SHP77 treated with DMSO at 0.1 percent for 48 hours (cell line): ENCODE data around the gene THOC1.

Experiments used
- DNase-seq: peaks from one replicate; lab custom pipeline; 2025; lab: John Stamatoyannopoulos, UW

THOC1 gene

GRCh38 chr18:213505-213904 lies 54.3 kb downstream of the THOC1 start:
- DNase-seq, result no peak

GRCh38 chr18:212780-213179 lies 55.1 kb downstream of the THOC1 start:
- DNase-seq, result no peak

- no peak for DNase-seq
Measured at GRCh38 chr18:211582-211981, 56.3 kb downstream of the THOC1 start.

- no peak for DNase-seq
Measured at GRCh38 chr18:210733-211132, 57.1 kb downstream of the THOC1 start.

GRCh38 chr18:210075-210474 lies 57.8 kb downstream of the THOC1 start:
- DNase-seq, result no peak

- DNase-seq, result no peak
Measured at GRCh38 chr18:199768-200167, 68.1 kb downstream of the THOC1 start.

GRCh38 chr18:199214-199613 lies 68.6 kb downstream of the THOC1 start:
- DNase-seq, result no peak

GRCh38 chr18:195651-196050 lies 72.2 kb downstream of the THOC1 start:
- DNase-seq, result no peak

- no peak for DNase-seq
Measured at GRCh38 chr18:192801-193200, 75.0 kb downstream of the THOC1 start.

- no peak for DNase-seq
Measured at GRCh38 chr18:191725-192124, 76.1 kb downstream of the THOC1 start.

GRCh38 chr18:189254-189653 lies 78.6 kb downstream of the THOC1 start:
- DNase-seq, result no peak

- no peak for DNase-seq
Measured at GRCh38 chr18:183769-184168, 84.1 kb downstream of the THOC1 start.

GRCh38 chr18:181711-182110 lies 86.1 kb downstream of the THOC1 start:
- no peak for DNase-seq

GRCh38 chr18:179499-179898 lies 88.3 kb downstream of the THOC1 start:
- no peak for DNase-seq

- no peak for DNase-seq
Measured at GRCh38 chr18:172361-172760, 95.5 kb downstream of the THOC1 start.
